T-helper 2 cell treated with Interferon-gamma antibody and Interleukin-4, amounts not matched to agents 5 μg/mL and 100 μg/mL, for 36 hours (primary cell): ENCODE data around the gene DGCR8.

ENCODE experiments used
- DNase-seq: peaks from one replicate; pipeline ENCODE4 v3.0.0; 2021; ENCODE audit warnings: low spot score
- H3K27ac Mint-ChIP-seq: one replicate; pipeline ENCODE4 v1.8.0; 2021; ENCODE audit warnings: mild to moderate bottlenecking, mixed read lengths
- H3K27me3 Mint-ChIP-seq: one replicate; pipeline ENCODE4 v1.8.0; 2021; ENCODE audit warnings: low read depth, mixed read lengths
- H3K36me3 Mint-ChIP-seq: one replicate; pipeline ENCODE4 v1.8.0; 2021; ENCODE audit warnings: low read depth, mixed read lengths
- H3K4me1 Mint-ChIP-seq: one replicate; pipeline ENCODE4 v1.8.0; 2021; ENCODE audit warnings: low read depth, mixed read lengths
- H3K4me3 Mint-ChIP-seq: one replicate; pipeline ENCODE4 v1.8.0; 2022; ENCODE audit warnings: mild to moderate bottlenecking, moderate library complexity, mixed read lengths
- H3K9me3 Mint-ChIP-seq: one replicate; pipeline ENCODE4 v1.8.0; 2021; ENCODE audit warnings: mixed read lengths

The DGCR8 gene

DNA sequence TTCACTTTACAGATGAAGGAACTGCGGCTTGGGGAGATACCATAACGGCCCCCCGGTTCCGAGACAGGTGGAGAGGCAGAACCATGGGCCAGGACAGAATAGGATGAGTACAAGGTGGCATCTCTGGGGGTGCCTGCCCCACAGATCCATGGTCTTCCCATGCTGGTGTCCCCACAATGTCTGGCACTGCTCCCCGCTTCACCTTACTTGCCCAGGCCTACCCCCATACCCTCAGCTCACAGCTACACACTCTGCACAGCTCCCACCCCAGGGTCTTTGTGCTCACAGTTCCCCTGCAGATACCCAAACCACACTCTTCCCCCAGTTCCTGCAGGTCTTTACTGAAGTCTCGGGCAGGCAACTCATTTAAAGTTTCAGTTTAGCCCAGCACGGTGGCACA, 11.4 kb upstream of the DGCR8 start:
- no peaks in the 10 kb centered on the region for H3K4me1 Mint-ChIP-seq
- H3K27ac Mint-ChIP-seq = no peak overlapping the region
- H3K9me3 Mint-ChIP-seq = no peaks in the 10 kb centered on the region
- H3K36me3 Mint-ChIP-seq = no peaks in the 10 kb centered on the region
- H3K4me3 Mint-ChIP-seq = no peak overlapping the region
- no peaks in the 10 kb centered on the region for H3K27me3 Mint-ChIP-seq
- no peak for DNase-seq

DNA sequence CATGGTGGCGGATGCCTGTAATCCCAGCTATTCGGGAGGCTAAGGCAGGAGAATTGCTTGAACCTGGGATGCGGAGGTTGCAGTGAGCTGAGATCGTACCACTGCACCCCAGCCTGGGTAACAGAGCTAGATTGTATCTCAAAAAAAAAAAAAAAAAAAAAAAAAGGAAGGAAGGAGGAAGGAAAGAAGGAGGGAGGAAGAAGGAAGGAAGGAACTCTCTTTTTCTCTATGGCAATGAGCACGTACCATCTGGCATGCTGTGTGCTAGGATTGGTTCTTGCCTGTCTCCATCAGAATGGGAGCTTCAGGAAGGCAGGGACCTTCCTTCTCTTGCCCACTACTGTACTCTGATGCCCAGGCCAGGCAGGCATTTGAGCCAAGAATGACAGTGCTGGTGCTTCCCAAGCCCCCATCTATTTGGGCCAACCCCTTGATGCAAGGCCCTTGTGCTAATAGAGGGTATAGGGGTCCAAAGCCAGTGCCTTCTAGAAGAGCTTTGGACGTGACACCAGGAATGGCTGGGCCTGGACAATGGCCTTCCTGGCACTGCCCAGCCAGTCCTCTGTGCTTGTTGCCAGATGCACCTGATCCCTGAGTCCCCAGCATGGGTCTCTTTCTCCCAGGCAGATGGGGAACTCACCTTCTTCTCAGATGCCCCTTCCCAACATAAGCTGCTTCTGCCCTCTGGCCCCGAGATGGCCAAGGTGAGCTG, 10.6 kb upstream of the DGCR8 start:
- Mint-ChIP-seq H3K9me3 (no peaks in the 10 kb centered on the region), H3K4me1 (no peaks in the 10 kb centered on the region), H3K27me3 (no peaks in the 10 kb centered on the region), H3K36me3 (no peaks in the 10 kb centered on the region), H3K27ac (no peak overlapping the region), H3K4me3 (no peak overlapping the region)
- DNase-seq = no peak

DNA sequence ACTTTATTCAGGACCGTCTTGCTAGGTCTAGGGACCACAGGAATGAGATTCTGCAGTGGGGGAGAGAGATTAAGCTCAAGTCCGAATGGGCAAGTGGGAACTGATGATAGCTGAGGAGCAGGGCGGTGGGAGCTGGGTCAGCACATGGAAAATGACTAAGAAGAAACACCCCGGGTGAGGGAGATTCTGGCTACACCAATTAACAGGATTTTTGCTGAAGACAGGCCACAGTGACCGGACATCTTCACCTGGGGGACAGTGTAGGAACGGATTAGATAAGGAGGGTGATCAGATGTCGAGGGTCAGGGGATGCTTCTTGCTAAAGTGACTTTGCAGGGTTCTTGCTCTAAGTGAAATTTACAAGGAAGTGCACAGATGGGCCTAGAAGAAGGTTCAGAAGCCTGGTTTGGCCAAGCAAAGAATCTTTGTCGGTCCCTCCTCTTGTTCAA, 8.5 kb upstream of the DGCR8 start:
- DNase-seq = no peak
- Mint-ChIP-seq H3K9me3 (no peaks in the 10 kb centered on the region), H3K27ac (no peak overlapping the region), H3K36me3 (no peaks in the 10 kb centered on the region), H3K4me1 (no peaks in the 10 kb centered on the region), H3K4me3 (no peak overlapping the region), H3K27me3 (no peaks in the 10 kb centered on the region)

DNA sequence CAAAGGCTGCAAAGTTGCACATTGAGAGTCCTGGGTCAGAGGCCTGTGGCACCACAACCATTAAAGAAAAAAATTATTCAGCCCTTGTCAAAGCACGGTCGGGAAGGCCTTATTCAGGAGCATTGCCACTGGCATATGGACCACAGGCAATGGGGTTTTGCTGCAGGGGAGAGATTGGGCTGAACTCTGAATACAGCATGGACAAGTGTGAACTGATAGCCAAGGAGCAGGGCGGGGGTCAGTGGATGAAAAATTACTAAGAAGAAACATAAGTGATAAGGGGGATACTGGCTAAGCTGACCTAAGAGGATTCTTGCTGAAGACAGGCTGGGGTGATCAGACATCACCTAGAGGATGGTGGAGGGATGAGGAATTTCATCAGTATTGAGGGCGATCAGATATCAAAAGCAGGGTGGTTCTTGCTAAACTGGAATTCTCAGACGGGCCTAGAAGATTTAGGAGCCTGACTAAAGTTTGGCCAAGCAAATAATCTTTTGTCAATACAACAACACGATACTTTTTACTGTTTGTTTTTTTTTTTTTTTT, 3.3 kb upstream of the DGCR8 start:
- no peak for DNase-seq
- peaks cover 3% of the 10 kb centered on the region for H3K36me3 Mint-ChIP-seq
- no peaks in the 10 kb centered on the region for H3K9me3 Mint-ChIP-seq
- H3K27ac Mint-ChIP-seq = no peak overlapping the region
- no peak overlapping the region for H3K4me3 Mint-ChIP-seq
- H3K4me1 Mint-ChIP-seq = peaks cover 10% of the 10 kb centered on the region
- no peaks in the 10 kb centered on the region for H3K27me3 Mint-ChIP-seq

DNA sequence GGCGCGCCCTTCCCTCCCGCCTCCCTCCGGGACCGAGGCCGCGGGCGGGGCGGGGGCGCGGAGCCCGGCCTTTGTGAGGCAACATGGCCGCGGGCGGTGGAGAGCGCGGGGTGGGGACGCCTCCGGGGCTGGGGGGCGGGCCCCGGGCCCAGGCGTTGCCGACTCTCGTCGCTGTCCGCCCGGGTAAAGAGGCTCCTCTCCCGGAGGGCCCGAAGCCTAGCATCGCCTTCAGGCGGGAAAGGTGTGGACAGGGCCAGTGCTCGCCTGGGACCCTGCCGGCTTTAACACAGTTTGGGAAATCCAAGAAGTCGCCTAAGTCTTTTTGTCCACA, 369 bp downstream of the DGCR8 start:
- Mint-ChIP-seq H3K27ac (peak overlapping the region; percentile 81), H3K4me3 (peak overlapping the region; percentile 89), H3K27me3 (no peaks in the 10 kb centered on the region), H3K36me3 (peaks cover 10% of the 10 kb centered on the region), H3K4me1 (peaks cover 25% of the 10 kb centered on the region), H3K9me3 (no peaks in the 10 kb centered on the region)
- DNase-seq = peak; percentile 76

DNA sequence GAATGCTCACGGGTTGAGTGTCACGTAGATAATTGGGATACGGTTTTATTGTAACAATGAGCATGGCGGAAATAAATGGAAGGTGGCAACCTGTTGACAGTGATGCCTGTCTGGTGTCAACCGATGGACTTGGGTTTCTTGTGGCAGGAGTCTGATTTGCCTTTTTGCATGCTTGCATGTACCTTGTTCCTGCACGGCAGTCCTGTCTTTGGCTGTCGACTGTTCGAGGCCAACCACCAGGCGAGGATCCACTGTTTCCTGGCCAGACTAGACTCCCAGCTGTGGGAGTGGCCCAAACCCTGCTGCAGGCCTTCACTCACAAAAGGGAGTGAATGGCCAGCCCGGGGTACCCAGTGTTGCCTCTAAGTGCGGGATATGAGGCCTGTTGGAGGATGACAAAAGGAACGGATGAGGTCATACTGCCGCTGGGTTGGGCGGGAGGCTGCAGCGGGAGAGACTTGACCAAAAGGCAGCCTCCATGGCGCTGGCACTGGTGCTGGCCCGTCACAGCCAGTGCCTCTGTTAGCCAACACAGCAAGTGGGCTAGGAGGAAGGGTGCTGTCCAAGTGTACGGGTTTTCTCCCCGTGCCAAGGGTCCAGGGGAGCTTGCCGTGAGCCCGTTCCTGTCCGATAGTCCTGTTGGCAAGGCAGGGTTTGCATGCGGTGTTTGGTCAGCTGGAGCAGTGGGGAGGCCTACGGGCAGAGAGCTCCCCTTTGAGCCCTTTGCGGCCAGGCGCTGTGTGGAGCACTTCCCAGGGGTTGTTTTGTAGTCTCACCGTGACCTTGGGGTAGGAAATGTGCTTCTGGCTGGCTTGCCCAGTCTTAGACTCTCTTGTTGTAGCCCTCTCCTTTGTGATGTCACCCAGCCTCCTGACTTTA, 974 bp downstream of the DGCR8 start:
- Mint-ChIP-seq H3K36me3 (peaks cover 15% of the 10 kb centered on the region), H3K4me3 (peak overlapping the region; percentile 89), H3K4me1 (peaks cover 25% of the 10 kb centered on the region), H3K27me3 (no peaks in the 10 kb centered on the region), H3K27ac (peak overlapping the region; percentile 81), H3K9me3 (no peaks in the 10 kb centered on the region)
- DNase-seq = no peak

DNA sequence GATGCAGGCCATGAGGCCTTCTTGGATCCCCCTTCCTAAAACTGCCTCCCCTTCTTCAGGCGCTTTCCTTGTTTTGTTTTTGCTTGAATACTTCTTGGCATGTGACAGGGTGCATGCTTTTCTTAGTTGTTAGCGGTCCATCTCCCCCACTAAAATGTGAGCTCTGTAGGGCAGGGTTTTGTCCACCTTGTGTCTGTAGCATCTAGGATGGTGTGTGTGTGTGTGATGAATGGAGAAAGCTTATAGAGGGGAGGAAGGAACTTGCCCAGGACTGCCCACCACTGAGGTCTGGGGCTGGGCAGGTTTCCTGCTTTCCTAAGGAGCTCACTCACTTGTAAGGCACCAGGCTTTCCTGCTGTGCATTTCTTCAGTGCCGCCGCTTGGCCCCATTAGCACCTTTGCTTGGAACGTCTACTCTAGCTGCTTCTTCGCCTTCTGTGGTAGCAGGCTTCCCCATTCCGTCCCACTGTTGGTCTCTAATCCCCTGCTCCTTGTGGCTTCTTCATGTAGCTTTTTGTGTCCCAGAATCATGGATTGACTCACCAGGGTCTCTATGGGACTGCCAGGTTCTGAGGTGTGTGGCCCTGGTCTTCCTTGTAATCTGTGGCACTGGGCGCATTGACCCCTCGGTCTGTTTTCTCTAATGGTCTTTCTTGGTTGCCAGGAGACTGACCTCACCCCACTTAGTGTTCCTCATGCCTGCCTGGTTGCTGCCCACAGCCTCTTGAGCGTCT, 3.3 kb downstream of the DGCR8 start:
- peak overlapping the region; percentile 22 for H3K4me3 Mint-ChIP-seq
- H3K9me3 Mint-ChIP-seq = no peaks in the 10 kb centered on the region

DNA sequence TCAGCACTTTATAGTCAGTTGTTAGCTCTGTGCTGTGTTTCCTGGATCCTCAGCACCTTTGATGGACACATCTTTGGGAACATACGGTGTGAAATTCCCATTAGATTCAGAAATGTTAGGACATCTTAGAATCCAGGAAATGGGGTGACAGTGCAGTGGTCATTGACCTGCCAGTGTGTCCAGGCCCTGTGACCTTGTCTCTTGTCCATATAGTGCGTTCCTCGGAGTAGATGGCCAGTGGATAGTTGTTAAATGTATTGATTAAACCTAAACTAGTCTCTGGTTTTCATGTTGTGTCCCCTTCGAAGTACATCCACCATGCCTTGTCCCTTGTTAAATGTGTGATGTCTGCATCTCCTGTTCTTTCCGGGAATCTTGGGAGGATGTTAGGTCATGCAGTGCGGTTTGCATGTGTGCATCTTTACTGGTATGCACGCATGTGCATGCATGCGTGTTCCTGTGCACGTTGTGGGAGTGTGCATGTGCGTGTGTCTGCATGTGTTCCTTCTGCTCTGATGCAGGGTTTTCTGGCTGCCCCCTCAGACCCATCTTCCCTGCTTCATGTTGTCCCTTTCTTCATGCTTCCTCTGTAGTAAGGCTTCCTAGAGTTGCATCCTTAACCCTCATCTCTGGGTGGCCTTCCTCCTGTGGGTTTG, 4.0 kb downstream of the DGCR8 start:
- Mint-ChIP-seq H3K27me3 (no peaks in the 10 kb centered on the region), H3K4me3 (no peak overlapping the region), H3K4me1 (peaks cover 25% of the 10 kb centered on the region), H3K27ac (no peak overlapping the region), H3K9me3 (no peaks in the 10 kb centered on the region), H3K36me3 (peaks cover 37% of the 10 kb centered on the region)
- no peak for DNase-seq

More for the DNA sequence above, 3.3 kb downstream of the DGCR8 start:
- Mint-ChIP-seq H3K27ac (peak overlapping the region; percentile 44), H3K27me3 (no peaks in the 10 kb centered on the region), H3K4me1 (peaks cover 25% of the 10 kb centered on the region), H3K36me3 (peaks cover 33% of the 10 kb centered on the region)
- DNase-seq = no peak

DNA sequence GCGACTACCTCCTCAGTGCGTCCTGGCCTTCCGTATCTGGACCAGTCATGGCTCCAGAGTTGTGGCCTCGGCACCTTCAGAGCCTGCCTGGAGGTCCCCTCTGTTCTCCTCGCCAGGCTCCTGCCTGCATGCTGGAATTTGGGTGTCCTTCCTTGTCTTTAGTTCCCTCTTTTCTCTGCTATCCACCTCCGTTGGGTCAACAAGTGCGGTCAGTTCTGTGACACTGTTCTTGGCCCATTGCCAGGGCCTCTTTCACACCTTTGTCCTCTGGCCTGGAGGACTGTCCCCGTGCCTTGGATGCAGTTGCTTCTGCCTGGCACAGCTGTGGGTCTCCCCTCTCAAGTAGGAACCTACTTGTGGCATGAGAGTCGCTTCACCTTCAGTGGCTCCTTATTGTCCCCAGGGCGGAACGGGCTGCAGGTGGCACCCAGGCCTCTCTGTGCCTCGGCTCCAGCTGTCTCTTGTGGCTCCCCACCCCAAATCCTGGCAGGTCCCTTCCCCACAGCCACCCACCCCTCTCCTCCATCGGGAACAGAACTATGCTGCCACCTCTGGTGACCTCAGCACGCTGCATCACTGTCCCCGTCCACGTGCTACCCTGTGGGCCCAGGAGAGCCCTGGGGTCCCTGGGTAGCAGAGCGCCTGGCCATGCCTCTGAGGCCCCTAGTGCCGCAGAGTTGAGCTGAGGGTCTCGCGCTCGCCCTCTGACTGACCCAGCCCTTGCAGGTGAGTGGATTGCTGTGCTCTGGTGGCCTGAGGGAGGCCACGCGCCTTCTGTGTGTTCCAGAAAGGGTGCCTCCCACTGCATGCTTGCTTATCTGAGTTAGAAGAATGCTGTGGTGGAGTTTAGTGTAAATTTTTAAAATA, 4.7 kb downstream of the DGCR8 start:
- no peak for DNase-seq
- Mint-ChIP-seq H3K4me3 (no peak overlapping the region), H3K36me3 (peaks cover 43% of the 10 kb centered on the region), H3K27ac (peak overlapping the region; percentile 31), H3K4me1 (peaks cover 25% of the 10 kb centered on the region), H3K9me3 (no peaks in the 10 kb centered on the region), H3K27me3 (no peaks in the 10 kb centered on the region)

DNA sequence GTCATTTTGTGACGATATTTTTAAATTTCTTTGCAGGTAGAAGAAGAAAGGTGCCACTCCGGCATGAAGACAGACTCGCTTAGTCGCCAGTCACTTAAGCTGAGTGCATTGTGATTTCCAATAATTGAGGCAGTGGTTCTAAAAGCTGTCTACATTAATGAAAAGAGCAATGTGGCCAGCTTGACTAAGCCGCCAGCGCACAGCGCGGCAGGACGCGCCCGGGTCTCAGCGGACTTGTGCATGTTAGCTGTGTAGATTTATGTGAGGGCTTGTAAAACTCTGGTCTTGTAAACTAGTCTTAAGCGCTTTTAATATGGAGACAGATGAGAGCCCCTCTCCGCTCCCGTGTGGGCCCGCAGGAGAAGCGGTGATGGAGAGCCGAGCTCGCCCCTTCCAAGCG, 5.6 kb downstream of the DGCR8 start:
- Mint-ChIP-seq H3K36me3 (peaks cover 49% of the 10 kb centered on the region), H3K27ac (no peak overlapping the region), H3K9me3 (no peaks in the 10 kb centered on the region), H3K4me3 (no peak overlapping the region), H3K27me3 (no peaks in the 10 kb centered on the region), H3K4me1 (peaks cover 25% of the 10 kb centered on the region)
- DNase-seq = no peak

DNA sequence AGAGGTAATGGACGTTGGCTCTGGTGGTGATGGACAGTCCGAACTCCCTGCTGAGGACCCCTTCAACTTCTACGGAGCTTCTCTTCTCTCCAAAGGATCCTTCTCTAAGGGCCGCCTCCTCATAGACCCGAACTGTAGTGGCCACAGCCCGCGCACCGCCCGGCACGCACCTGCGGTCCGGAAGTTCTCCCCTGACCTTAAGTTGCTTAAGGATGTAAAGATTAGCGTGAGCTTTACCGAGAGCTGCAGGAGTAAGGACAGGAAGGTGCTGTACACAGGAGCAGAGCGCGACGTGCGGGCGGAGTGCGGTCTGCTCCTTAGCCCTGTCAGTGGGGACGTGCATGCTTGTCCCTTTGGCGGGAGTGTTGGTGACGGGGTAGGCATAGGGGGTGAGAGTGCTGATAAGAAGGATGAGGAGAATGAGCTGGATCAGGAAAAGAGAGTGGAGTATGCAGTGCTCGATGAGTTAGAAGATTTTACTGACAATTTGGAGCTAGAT, 6.1 kb downstream of the DGCR8 start:
- peaks cover 54% of the 10 kb centered on the region for H3K36me3 Mint-ChIP-seq
- no peaks in the 10 kb centered on the region for H3K27me3 Mint-ChIP-seq
- no peak for DNase-seq
- H3K4me3 Mint-ChIP-seq = no peak overlapping the region
- H3K9me3 Mint-ChIP-seq = no peaks in the 10 kb centered on the region
- peaks cover 20% of the 10 kb centered on the region for H3K4me1 Mint-ChIP-seq
- no peak overlapping the region for H3K27ac Mint-ChIP-seq

DNA sequence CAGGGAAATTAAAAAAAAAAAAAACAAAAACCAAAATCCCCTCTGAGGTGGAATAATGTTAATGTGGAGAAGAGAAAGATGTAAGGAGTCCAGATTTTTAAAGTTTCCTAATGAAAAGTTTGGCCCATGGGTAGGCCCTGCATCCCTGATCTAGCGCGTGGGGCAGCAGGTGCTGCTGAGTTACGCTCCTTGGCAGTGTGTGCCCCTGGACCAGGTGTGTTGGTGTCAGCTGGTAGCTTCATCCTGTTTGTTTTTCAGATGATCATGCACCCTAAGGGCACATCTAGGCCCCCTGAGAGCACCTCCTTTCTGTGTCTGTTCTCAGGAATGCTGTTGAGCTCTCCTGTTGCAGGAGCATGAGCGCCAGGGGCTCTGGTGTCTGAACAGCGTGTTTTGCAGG, 6.7 kb downstream of the DGCR8 start:
- H3K27me3 Mint-ChIP-seq = no peaks in the 10 kb centered on the region
- H3K4me1 Mint-ChIP-seq = peaks cover 15% of the 10 kb centered on the region
- H3K27ac Mint-ChIP-seq = no peak overlapping the region
- no peaks in the 10 kb centered on the region for H3K9me3 Mint-ChIP-seq
- peaks cover 57% of the 10 kb centered on the region for H3K36me3 Mint-ChIP-seq
- DNase-seq = no peak
- no peak overlapping the region for H3K4me3 Mint-ChIP-seq
